GM21737 (cell line): Measurements from ENCODE around the gene FHIP1A.

Source experiments
- ATAC-seq: cut with Tn5 transposase; IDR thresholded peaks from one replicate; pipeline ENCODE4 v1.9.1; 2021; ENCODE audit warnings: mild to moderate bottlenecking, moderate library complexity; ENCODE audit not compliant: unreplicated experiment

FHIP1A gene

GRCh38 chr4:151454513-151454912 is 45.5 kb downstream of the FHIP1A start:
- ATAC-seq = no peak

- no peak for ATAC-seq
These were observed 46.2 kb downstream of the FHIP1A start for GRCh38 chr4:151455212-151455611.

- no peak for ATAC-seq
These were observed 49.2 kb downstream of the FHIP1A start for GRCh38 chr4:151458148-151458547.
